Measurements from ENCODE around the gene FMNL2. TPM values are rescaled to one million over a fixed set of nuclear protein-coding genes. Genes with fewer than 3 reads are reported as not detected.

Gene FMNL2
- total RNA-seq, 1 experiment from 2014 or later: 33.6 TPM

GRCh38 chr2:152443771-152444170 is 108.8 kb downstream of the FMNL2 start:
- Histone ChIP-seq H3K27ac (ENCODE audit: insufficient read length, low read depth, low read length) (no peak overlapping the region), H2AFZ (ENCODE audit: low read length) (no peak overlapping the region), H4K5ac (ENCODE audit: insufficient read length, low read depth, low read length) (no peak overlapping the region), H3K23ac (ENCODE audit: insufficient read length, low read depth, low read length) (no peak overlapping the region), H2BK120ac (ENCODE audit: low read depth, low read length, poor library complexity, severe bottlenecking) (no peak overlapping the region), H3K9me3 (ENCODE audit: control insufficient read depth, low read depth, low read length) (no peaks in the 10 kb centered on the region), H4K20me1 (ENCODE audit: control insufficient read depth, insufficient read depth, insufficient read length) (no peaks in the 10 kb centered on the region), H4K8ac (replicated peaks; ENCODE audit: insufficient read length, low read depth, low read length) (no peak overlapping the region), H3K79me2 (ENCODE audit: insufficient read depth, low read length) (no peaks in the 10 kb centered on the region; the same call in 1 of the 2 replicates), H3K9ac (ENCODE audit: extremely low read depth, insufficient read length, low read length) (no peak overlapping the region), H2BK15ac (ENCODE audit: low read depth, low read length) (no peak overlapping the region), H3K23me2 (ENCODE audit: insufficient read length, low read depth, low read length, poor library complexity, severe bottlenecking) (no peaks in the 10 kb centered on the region), H4K91ac (ENCODE audit: insufficient read length, low read depth, low read length) (no peak overlapping the region), H3K4ac (ENCODE audit: low read depth, low read length) (no peak overlapping the region), H3T11ph (ENCODE audit: low read length) (no peak overlapping the region), H3K14ac (ENCODE audit: insufficient read depth, low read length) (no peak overlapping the region), H3K4me1 (ENCODE audit: insufficient read depth, low read length) (peaks cover 1% of the 10 kb centered on the region; the same call in 1 of the 2 replicates), H3K27me3 (ENCODE audit: insufficient read depth, low read length) (no peaks in the 10 kb centered on the region), H2BK5ac (ENCODE audit: insufficient read length, low read length) (no peak overlapping the region), H2AK5ac (ENCODE audit: insufficient read length, low read length) (no peak overlapping the region), H2BK20ac (ENCODE audit: low read depth, low read length, poor library complexity, severe bottlenecking) (no peak overlapping the region), H3K18ac (ENCODE audit: insufficient read length, low read depth, low read length) (no peak overlapping the region), H2BK12ac (ENCODE audit: insufficient read length, low read depth, low read length) (no peak overlapping the region), H3K79me1 (ENCODE audit: insufficient read depth, low read depth, low read length, poor library complexity, severe bottlenecking) (peaks cover 2% of the 10 kb centered on the region), H3K4me2 (ENCODE audit: insufficient read depth, insufficient read length, low read length) (no peak overlapping the region), H3K56ac (ENCODE audit: insufficient read length, low read depth, low read length) (no peak overlapping the region)
- WGBS (ENCODE audit: extremely low coverage, insufficient read length, low lambda C conversion rate): no CpG with 5 or more reads among the region's 6 CpGs
- peaks cover 62 to 65% of the 10 kb centered on the region in 2 experiments for H3K4me1 Mint-ChIP-seq
- no peaks in the 10 kb centered on the region for H3K27me3 Mint-ChIP-seq (ENCODE audit: low read depth)
- no peak for DNase-seq
- peak overlapping the region in 1 of 3 experiments; percentile 86; a peak in 2 of 7 replicates for H3K27ac Mint-ChIP-seq
- H3K9me3 Mint-ChIP-seq: no peaks in the 10 kb centered on the region
- no peak for TF ChIP-seq CTCF (conservative IDR thresholded peaks at IDR 0.05)
- H3K36me3 Mint-ChIP-seq (ENCODE audit: insufficient read depth in 1 of 3, low read depth in 3 of 3): no peaks in the 10 kb centered on the region
- H3K4me3 Mint-ChIP-seq: no peak overlapping the region

Data from H9 (cell line).